ENCODE results near the gene CAMK2D. TPM values are rescaled to one million over a fixed set of nuclear protein-coding genes. Genes with fewer than 3 reads are reported as not detected.
"Not testable (repeated sequence)": the region's sequence is repeated elsewhere in the genome, so short reads cannot be mapped to it uniquely, and the experiment has no call there.

Gene CAMK2D
- total RNA-seq, 2 experiments from 2014 or later, result 29.9 to 32.9 TPM

DNA sequence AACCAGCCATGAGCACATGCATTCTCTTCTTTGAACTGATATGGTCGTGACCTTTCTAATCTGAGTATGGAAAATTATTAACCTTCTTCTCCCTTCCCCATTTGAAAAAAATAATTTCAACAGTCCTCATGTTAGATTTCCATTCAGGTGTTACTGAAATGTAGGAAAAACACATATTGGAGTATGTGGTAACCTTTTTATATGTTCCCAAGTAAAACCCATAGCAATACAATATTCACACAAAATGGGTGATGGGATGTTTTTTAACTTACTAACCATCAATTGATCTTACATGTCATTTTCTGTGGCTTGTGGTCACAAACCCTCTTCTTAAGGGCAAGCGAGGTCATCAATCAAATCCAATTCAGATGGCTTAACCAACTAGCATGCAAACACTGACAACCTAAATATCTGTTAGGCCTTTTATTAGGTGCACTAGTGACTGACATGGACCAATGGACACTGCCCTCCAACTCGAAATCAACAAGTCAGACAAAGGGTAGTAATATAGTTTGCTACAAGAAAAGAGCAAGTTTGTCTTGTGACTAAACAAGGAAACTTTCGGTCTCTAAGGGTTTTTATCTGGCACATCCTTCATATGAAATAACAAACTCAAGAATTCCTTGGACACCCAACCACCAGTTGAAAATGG is 74.3 kb downstream of the CAMK2D start:
- H3K4me1 ChIP-seq (ENCODE audit: insufficient read depth, low read length), result peaks cover 14% of the 10 kb centered on the region
- no peak overlapping the region for H3K27ac ChIP-seq (ENCODE audit: low read depth in 1 of 2, low read length in 2 of 2)
- H3K36me3 Mint-ChIP-seq (ENCODE audit: low read depth), result no peaks in the 10 kb centered on the region
- H3K27ac Mint-ChIP-seq, result peak overlapping the region; percentile 19
- no peaks in the 10 kb centered on the region for H3K27me3 Mint-ChIP-seq
- intact Hi-C loops (cut with DNase I, micrococcal nuclease), result loop anchor here in 1 of 2 experiments (5.0 kb wide), 1 partner anchor 75 kb away; the partner anchor contains the start of gene CAMK2D
- H3K4me1 Mint-ChIP-seq (ENCODE audit: low read depth), result peaks cover 66% of the 10 kb centered on the region
- H3K27me3 ChIP-seq (ENCODE audit: control insufficient read depth in 1 of 2, insufficient read depth in 2 of 2, low read length in 2 of 2), result no peaks in the 10 kb centered on the region
- H3K4me3 ChIP-seq (ENCODE audit: low read length), result no peak overlapping the region
- TF ChIP-seq, protein P1, sequence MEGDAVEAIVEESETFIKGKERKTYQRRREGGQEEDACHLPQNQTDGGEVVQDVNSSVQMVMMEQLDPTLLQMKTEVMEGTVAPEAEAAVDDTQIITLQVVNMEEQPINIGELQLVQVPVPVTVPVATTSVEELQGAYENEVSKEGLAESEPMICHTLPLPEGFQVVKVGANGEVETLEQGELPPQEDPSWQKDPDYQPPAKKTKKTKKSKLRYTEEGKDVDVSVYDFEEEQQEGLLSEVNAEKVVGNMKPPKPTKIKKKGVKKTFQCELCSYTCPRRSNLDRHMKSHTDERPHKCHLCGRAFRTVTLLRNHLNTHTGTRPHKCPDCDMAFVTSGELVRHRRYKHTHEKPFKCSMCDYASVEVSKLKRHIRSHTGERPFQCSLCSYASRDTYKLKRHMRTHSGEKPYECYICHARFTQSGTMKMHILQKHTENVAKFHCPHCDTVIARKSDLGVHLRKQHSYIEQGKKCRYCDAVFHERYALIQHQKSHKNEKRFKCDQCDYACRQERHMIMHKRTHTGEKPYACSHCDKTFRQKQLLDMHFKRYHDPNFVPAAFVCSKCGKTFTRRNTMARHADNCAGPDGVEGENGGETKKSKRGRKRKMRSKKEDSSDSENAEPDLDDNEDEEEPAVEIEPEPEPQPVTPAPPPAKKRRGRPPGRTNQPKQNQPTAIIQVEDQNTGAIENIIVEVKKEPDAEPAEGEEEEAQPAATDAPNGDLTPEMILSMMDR (IDR thresholded peaks at IDR 0.05), result no peak
- DNase-seq, result peak in 2 of 14 experiments; percentile 20 to 33
- ChIA-PET CTCF (interaction anchor here (1.8 kb wide), 1 partner anchor 10 kb away, joined by 5 read pairs; no protein-coding TSS in a partner anchor), POLR2A (interaction anchor here (1.1 kb wide), 1 partner anchor 9 kb away, joined by 3 read pairs; no protein-coding TSS in a partner anchor)
- no peak for ATAC-seq (ENCODE audit: poor library complexity)
- H3K9me3 ChIP-seq (ENCODE audit: control insufficient read depth in 1 of 2, insufficient read depth in 1 of 2, low read length in 2 of 2), result no peaks in the 10 kb centered on the region
- H3K36me3 ChIP-seq (ENCODE audit: insufficient read depth, low read length), result no peaks in the 10 kb centered on the region
- no peaks in the 10 kb centered on the region for H3K9me3 Mint-ChIP-seq
- no peak overlapping the region for H3K4me3 Mint-ChIP-seq

DNA sequence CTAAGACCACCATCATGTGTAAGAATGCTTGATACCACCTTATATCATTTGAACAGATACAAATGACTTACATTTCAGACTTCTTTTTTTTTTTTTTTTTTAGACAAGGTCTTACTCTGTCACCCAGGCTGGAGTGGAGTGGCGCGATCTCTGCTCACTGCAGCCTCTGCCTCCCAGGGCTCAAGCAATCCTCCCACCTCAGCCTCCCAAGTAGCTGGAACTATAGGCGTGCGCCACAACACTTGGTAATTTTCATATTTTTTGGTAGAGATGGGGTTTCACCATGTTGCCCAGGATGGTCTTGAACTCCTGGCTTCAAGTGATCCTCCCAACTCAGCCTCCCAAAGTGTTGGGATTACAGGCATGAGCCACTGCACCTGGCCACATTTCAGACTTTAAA is 76.4 kb downstream of the CAMK2D start:
- ATAC-seq (ENCODE audit: poor library complexity); DNase-seq; H3K9me3 ChIP-seq (ENCODE audit: control insufficient read depth in 1 of 2, insufficient read depth in 1 of 2, low read length in 2 of 2); H3K36me3 Mint-ChIP-seq (ENCODE audit: low read depth); H3K4me3 ChIP-seq (ENCODE audit: low read length); H3K9me3 Mint-ChIP-seq; H3K4me3 Mint-ChIP-seq; H3K27me3 Mint-ChIP-seq; H3K27me3 ChIP-seq (ENCODE audit: control insufficient read depth in 1 of 2, insufficient read depth in 2 of 2, low read length in 2 of 2); H3K36me3 ChIP-seq (ENCODE audit: insufficient read depth, low read length): not testable (repeated sequence)
- ChIA-PET CTCF (interaction anchor here (1.0 to 1.1 kb wide), 2 partner anchors 35 to 137 kb away, joined by 3 to 5 read pairs; no protein-coding TSS in a partner anchor), POLR2A (interaction anchor here (1.4 kb wide), 1 partner anchor 12 kb away, joined by 3 read pairs; no protein-coding TSS in a partner anchor)
- peak overlapping the region in 1 of 2 donors; percentile 10 for H3K27ac ChIP-seq (ENCODE audit: low read depth in 1 of 2, low read length in 2 of 2)
- Mint-ChIP-seq H3K4me1 (ENCODE audit: low read depth) (peaks cover 58% of the 10 kb centered on the region), H3K27ac (peak overlapping the region; percentile 87)
- H3K4me1 ChIP-seq (ENCODE audit: insufficient read depth, low read length), result peaks cover 14% of the 10 kb centered on the region
- intact Hi-C loops (cut with DNase I, micrococcal nuclease), result loop anchor here in 1 of 2 experiments (5.0 kb wide), 1 partner anchor 77 kb away; the partner anchor contains the start of gene CAMK2D

DNA sequence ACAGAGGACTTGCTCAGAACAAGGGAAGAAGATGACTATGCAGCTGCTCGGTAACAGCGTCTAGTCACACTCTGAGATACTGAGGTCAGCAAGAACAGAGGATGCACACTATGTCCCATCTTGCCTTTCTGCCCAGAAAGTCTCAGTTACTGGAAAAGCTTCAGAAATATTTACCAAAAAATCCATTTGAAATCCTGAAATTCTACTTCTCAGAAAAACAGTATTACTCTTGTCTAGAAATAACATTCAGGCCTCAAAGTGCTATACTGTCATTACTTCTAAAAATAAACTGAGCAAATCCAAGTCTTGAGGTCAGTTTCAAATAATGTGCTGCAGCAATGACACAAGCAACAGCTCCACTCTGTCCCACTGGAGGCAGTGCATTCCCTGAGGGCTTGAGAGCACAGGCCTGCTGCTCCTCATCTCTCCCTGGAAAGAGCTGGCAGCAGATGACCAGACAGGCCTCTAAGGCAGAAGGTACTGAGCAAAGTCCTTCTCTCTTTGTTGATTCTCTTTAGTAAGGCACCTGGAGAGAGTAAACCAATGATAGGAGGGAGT is 76.9 kb downstream of the CAMK2D start:
- DNase-seq, result peak in 2 of 14 experiments; percentile 17 to 32
- H3K9me3 ChIP-seq (ENCODE audit: control insufficient read depth in 1 of 2, insufficient read depth in 1 of 2, low read length in 2 of 2), result no peaks in the 10 kb centered on the region
- no peaks in the 10 kb centered on the region for H3K27me3 ChIP-seq (ENCODE audit: control insufficient read depth in 1 of 2, insufficient read depth in 2 of 2, low read length in 2 of 2)
- no peak for ATAC-seq (ENCODE audit: poor library complexity)
- Mint-ChIP-seq H3K9me3 (no peaks in the 10 kb centered on the region), H3K27me3 (no peaks in the 10 kb centered on the region), H3K4me1 (ENCODE audit: low read depth) (peaks cover 53% of the 10 kb centered on the region), H3K27ac (peak overlapping the region; percentile 87), H3K4me3 (peak overlapping the region; percentile 23), H3K36me3 (ENCODE audit: low read depth) (peaks cover 3% of the 10 kb centered on the region)
- H3K4me1 ChIP-seq (ENCODE audit: insufficient read depth, low read length), result peaks cover 14% of the 10 kb centered on the region
- TF ChIP-seq, protein P1 (IDR thresholded peaks at IDR 0.05), result no peak
- POLR2A ChIA-PET, result interaction anchor here (1.2 to 1.5 kb wide), 3 partner anchors 11 to 137 kb away, joined by 3 to 6 read pairs (median 6); no protein-coding TSS in a partner anchor
- H3K27ac ChIP-seq (ENCODE audit: low read depth in 1 of 2, low read length in 2 of 2), result peak overlapping the region; percentile 10
- CTCF ChIA-PET, result interaction anchor here (1.0 to 1.1 kb wide), 2 partner anchors 35 to 137 kb away, joined by 3 to 5 read pairs; no protein-coding TSS in a partner anchor
- no peak overlapping the region for H3K4me3 ChIP-seq (ENCODE audit: low read length)
- no peaks in the 10 kb centered on the region for H3K36me3 ChIP-seq (ENCODE audit: insufficient read depth, low read length)
- intact Hi-C loops (cut with DNase I, micrococcal nuclease), result loop anchor here (5.0 kb wide), 2 partner anchors 47 to 78 kb away; partner anchors contain the start of gene CAMK2D (in 1 of the 2)

Measured in CD4-positive, alpha-beta T cell (primary cell).